Measurements from ENCODE around the gene ADGRG2.

The ADGRG2 gene

DNA sequence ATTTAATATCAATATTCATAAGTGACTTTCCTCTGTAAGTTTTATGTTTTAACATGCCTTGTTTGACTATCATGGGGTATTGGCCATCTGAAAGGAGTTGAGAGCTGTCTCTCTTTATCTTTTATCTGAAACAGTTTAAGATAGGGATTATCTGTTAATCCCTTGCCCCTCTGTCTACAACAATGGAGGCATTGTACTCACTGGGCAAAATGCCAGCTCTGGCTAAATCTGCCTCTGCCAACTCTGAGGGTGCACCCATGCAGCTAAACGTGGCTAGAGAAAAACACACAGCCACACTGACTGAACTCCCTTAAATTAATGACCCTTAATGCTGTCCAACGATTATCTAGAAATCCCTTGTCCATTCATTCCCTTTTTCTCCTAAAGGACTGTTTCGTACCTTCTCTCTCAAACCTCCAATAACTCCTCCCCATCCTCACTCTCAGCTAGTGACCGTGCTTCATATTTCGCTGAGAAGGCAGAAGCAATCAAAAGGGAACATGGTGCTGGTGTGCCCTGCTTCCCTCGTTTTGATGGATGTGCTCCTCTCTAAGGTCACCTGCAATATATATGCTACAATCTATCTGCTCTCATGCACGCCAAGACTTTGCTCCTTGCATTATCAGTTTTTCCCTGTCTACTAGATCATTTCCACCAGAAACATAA is 148.6 kb downstream of the ADGRG2 start:
- in situ Hi-C loops (cut with HindIII; ENCODE audit: low sequenced_read_pairs): no loop called here
- no peak for DNase-seq (ENCODE audit: low read depth, low spot score)
- TF ChIP-seq, protein P1, sequence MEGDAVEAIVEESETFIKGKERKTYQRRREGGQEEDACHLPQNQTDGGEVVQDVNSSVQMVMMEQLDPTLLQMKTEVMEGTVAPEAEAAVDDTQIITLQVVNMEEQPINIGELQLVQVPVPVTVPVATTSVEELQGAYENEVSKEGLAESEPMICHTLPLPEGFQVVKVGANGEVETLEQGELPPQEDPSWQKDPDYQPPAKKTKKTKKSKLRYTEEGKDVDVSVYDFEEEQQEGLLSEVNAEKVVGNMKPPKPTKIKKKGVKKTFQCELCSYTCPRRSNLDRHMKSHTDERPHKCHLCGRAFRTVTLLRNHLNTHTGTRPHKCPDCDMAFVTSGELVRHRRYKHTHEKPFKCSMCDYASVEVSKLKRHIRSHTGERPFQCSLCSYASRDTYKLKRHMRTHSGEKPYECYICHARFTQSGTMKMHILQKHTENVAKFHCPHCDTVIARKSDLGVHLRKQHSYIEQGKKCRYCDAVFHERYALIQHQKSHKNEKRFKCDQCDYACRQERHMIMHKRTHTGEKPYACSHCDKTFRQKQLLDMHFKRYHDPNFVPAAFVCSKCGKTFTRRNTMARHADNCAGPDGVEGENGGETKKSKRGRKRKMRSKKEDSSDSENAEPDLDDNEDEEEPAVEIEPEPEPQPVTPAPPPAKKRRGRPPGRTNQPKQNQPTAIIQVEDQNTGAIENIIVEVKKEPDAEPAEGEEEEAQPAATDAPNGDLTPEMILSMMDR (IDR thresholded peaks at IDR 0.05; ENCODE audit: low read depth, low read length): no peak
- H3K4me3 ChIP-seq (ENCODE audit: low read depth, low read length): no peak overlapping the region

DNA sequence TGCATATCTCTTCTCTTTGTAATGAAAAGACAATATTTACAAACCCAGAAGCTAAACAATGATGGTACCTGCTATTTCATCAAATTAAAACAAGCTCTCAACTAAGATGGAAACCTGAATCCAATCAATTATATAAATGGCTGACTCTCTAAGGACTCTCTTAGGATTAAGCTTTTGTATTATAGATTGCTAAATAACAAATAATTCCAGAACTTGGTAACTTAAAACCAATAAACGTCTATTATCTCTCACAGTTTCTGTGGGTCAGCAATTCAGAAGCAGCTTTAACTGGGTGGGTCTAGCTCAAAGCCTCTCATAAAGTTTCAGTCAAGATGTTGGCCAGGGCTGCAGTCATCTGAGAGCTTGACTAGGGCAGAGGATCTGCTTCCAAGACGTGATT is 150.8 kb downstream of the ADGRG2 start:
- no peak overlapping the region for H3K4me3 ChIP-seq (ENCODE audit: low read depth, low read length)
- in situ Hi-C loops (cut with HindIII; ENCODE audit: low sequenced_read_pairs): no loop called here
- no peak for DNase-seq (ENCODE audit: low read depth, low spot score)
- TF ChIP-seq, protein P1 (IDR thresholded peaks at IDR 0.05; ENCODE audit: low read depth, low read length): no peak

DNA sequence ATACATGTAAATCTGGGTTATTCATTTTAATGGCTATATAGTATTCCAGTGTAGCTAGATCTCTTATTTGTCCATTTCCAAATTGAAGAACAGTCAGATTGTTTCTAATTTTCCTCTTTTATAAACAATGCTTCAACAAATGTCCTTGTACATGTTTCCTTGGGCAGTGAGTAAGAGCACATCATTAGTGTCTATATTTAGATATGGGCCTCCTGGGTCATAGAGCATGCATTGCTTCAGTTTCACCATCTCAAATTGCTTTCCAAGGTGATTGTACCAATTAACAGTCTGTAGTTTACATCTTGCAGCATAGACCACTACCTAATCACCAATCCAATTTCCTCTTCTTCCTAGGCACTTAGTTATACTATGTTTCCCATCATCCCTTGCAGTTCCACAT is 151.8 kb downstream of the ADGRG2 start:
- DNase-seq (ENCODE audit: low read depth, low spot score): no peak
- in situ Hi-C loops (cut with HindIII; ENCODE audit: low sequenced_read_pairs): no loop called here
- H3K4me3 ChIP-seq (ENCODE audit: low read depth, low read length): no peak overlapping the region
- TF ChIP-seq, protein P1 (IDR thresholded peaks at IDR 0.05; ENCODE audit: low read depth, low read length): no peak

DNA sequence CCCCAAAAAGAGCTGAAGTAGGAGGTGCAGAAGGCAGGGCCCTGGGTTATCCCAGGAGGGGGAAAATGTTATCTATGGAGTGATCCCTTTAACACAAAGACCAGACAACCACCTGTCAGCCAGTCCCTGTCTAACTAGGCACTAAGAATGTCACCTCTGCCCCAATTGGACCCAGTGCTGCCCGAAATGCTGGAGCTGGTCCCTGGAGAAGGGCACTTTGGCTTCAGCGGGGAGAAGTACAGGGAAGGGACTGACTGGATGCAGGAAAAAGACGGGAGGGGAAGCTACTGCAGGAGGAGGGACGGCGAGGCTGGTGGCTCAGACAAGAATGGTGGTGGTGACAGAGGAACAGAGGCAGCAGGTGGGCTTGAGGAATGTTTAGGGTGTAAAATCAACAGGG is 155.6 kb downstream of the ADGRG2 start:
- no peak overlapping the region for H3K4me3 ChIP-seq (ENCODE audit: low read depth, low read length)
- DNase-seq (ENCODE audit: low read depth, low spot score): no peak
- in situ Hi-C loops (cut with HindIII; ENCODE audit: low sequenced_read_pairs): no loop called here
- TF ChIP-seq, protein P1 (IDR thresholded peaks at IDR 0.05; ENCODE audit: low read depth, low read length): no peak

DNA sequence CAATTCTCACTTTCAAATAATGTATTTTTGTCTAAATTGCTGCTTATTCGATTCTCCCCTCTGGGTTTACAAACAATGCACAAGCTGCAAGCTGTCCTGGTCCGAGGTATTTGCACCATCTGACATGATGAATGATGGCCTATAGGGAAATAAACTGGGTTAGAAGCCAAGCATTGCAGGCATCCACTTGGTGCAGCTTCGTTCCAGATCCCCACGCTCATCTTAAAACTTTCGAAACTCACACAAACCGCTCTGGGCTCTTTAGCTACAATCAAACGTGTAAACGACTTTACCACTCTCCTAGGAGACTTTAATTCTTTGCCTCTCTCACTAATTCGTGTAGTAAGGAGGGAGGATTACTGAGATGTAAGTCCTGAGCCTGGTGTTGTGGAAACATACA is 157.4 kb downstream of the ADGRG2 start:
- in situ Hi-C loops (cut with HindIII; ENCODE audit: low sequenced_read_pairs): no loop called here
- H3K4me3 ChIP-seq (ENCODE audit: low read depth, low read length): no peak overlapping the region
- TF ChIP-seq, protein P1 (IDR thresholded peaks at IDR 0.05; ENCODE audit: low read depth, low read length): no peak
- no peak for DNase-seq (ENCODE audit: low read depth, low spot score)

DNA sequence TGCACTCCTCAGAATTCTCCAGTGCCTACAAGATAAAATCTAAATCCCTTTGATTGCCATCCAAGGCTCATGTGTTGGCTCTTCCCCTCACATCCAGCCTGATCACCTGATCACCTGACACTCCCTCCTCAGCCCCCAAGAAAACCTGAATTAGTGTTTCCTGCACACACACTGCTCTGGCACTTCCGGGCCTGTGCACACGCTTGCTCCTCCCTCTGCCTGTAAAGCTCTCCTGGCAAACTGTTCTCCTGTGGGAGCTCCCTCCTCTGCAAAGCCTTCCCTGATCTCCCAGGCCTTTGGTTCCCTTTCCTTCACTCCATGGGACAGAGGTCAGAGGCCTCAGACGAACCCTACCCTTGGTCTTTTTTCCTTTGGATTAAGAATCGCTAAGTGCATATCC is 158.2 kb downstream of the ADGRG2 start:
- in situ Hi-C loops (cut with HindIII; ENCODE audit: low sequenced_read_pairs): no loop called here
- TF ChIP-seq, protein P1 (IDR thresholded peaks at IDR 0.05; ENCODE audit: low read depth, low read length): no peak
- DNase-seq (ENCODE audit: low read depth, low spot score): no peak

More for the DNA sequence above, 158.2 kb downstream of the ADGRG2 start:
- no peak overlapping the region for H3K4me3 ChIP-seq (ENCODE audit: low read depth, low read length)

Measured in astrocyte of the spinal cord (primary cell).